ENCODE measurements around the gene MRPL36. TPM values are rescaled to one million over a fixed set of nuclear protein-coding genes. Genes with fewer than 3 reads are reported as not detected.

Gene MRPL36
- total and polyA plus RNA-seq, 2 experiments from 2014 or later: 47.5 to 149 TPM

DNA sequence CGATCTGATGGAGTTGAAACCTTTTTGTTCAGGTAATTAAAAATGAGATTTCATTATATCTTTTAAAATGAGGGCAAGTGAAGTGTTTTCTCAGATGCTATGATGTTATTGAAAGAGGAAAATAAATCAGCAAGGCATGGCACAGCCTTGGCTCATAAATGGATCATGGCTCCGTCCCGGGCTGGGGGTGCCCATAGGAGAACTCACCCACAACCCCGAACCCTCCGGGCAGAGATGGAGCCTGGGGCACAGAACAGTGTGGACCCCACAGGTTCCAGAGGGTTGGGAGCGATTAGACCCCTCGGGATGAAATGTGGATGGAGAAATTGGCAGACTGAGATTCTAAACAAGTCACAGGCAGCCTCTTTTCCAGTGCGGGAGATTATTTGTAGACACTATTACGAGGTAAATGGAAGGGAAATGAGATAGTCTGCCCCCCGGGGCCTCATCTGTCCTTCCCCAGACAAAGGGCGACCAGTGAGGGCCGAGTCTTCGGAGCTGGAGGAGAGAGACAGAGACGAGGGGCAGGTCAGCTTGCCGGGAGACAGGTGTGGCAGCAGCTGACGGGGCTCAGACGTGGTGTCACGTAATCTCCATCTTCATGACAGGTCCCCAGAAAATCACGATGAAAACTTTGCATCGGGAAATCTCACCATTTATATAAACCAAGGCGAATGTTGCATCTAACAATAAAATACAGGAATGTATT is 35.2 kb upstream of the MRPL36 start (continued):
- no peak for TF ChIP-seq ZNF462 (CRISPR knock-in tag; IDR thresholded peaks at IDR 0.05)

DNA sequence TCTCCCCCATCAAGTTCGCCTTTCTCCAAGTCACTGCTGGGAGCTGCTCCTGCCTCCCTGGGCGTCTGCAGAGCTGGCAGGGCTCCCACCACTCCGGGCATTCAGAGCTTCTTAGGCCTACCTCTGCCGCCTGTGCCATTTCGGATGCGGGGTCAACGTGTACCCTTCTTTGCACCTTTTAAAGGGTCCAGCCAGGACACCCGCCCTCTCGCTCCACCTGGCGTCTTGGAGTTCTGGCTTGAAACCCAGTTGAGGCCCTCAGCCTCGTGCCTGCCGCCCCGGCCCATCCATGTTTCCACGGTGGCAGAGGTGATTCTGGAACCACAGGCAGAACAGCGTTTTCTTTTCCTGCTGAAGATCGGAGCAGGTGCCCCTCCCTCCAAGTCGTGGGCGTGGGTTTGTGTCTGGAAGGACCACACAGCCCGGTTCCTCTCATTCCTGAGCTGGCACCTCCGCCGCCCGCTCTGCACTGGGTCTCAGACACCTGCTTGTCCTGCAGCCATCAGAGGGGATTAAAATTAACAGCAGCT is 34.5 kb upstream of the MRPL36 start:
- H3F3A ChIP-seq (replicated peaks; ENCODE audit: low read depth): no peaks in the 10 kb centered on the region
- no peaks in the 10 kb centered on the region for H3K9me2 ChIP-seq (ENCODE audit: insufficient read depth)
- peak overlapping the region; percentile 48; the same call in 1 of the 2 replicates for H3K4me2 ChIP-seq
- ATAC-seq: no peak; the same call in 2 of the 3 replicates
- Mint-ChIP-seq H3K4me1 (peaks cover 42% of the 10 kb centered on the region), H3K36me3 (ENCODE audit: low read depth) (no peaks in the 10 kb centered on the region), H3K4me3 (no peak overlapping the region), H3K9me3 (no peaks in the 10 kb centered on the region), H3K27me3 (ENCODE audit: insufficient read depth, low read depth, poor library complexity) (peaks cover 9% of the 10 kb centered on the region), H3K27ac (no peak overlapping the region)
- H2AFZ ChIP-seq: no peak overlapping the region
- no peaks in the 10 kb centered on the region for H3K27me3 ChIP-seq (ENCODE audit: insufficient read depth)
- H3K4me1 ChIP-seq (ENCODE audit: insufficient read depth): peaks cover 20% of the 10 kb centered on the region
- no peak overlapping the region for H3K27ac ChIP-seq (ENCODE audit: low read depth)
- H3K79me2 ChIP-seq (replicated peaks; ENCODE audit: insufficient read depth): no peaks in the 10 kb centered on the region
- H3K36me3 ChIP-seq (ENCODE audit: insufficient read depth): no peaks in the 10 kb centered on the region
- H4K20me1 ChIP-seq (replicated peaks; ENCODE audit: insufficient read depth): no peaks in the 10 kb centered on the region
- no peak for DNase-seq (ENCODE audit: low spot score)
- H3K4me3 ChIP-seq: no peak overlapping the region
- TF ChIP-seq CREB1 (CRISPR knock-in tag; IDR thresholded peaks at IDR 0.05; ENCODE audit: low read depth): no peak
- no peak for TF ChIP-seq EZH2 (IDR thresholded peaks at IDR 0.05; ENCODE audit: low read depth, unreplicated experiment)
- TF ChIP-seq REST (IDR thresholded peaks at IDR 0.05; ENCODE audit: unreplicated experiment): no peak
- TF ChIP-seq NANOG (IDR thresholded peaks at IDR 0.05; ENCODE audit: borderline replicate concordance): no peak

All from GM23338 (cell line).